Measurements from ENCODE around the gene ATP1A3. TPM values are rescaled to one million over a fixed set of nuclear protein-coding genes. Genes with fewer than 3 reads are reported as not detected.

Gene ATP1A3
- total and polyA plus RNA-seq, 2 of the 13 experiments (the other 11 are each of a cell fraction or from before 2014, with no cell fraction given): 0.01 to 0.04 TPM

- no TSS peak for BruUV-seq (replicated peaks)
- in situ Hi-C loops (cut with HindIII; ENCODE audit: extremely low pct_ligation_motif_present, low pct_unique_long_range_greater_than_20kb): loop anchor here (10.0 kb wide), 1 partner anchor 48 kb away; the partner anchor contains the start of gene ARHGEF1
Measured at GRCh38 chr19:41932720-41933332, 61.2 kb downstream of the ATP1A3 start.

GRCh38 chr19:41932259-41932719 lies 61.7 kb downstream of the ATP1A3 start:
- in situ Hi-C loops (cut with HindIII; ENCODE audit: extremely low pct_ligation_motif_present, low pct_unique_long_range_greater_than_20kb) (loop anchor here (10.0 kb wide), 1 partner anchor 47 kb away; the partner anchor contains the start of gene ARHGEF1), intact Hi-C loops (cut with micrococcal nuclease; ENCODE audit: unreplicated experiment) (no loop called here)
- Histone ChIP-seq H3K79me2 (ENCODE audit: insufficient read depth, low read length) (no peaks in the 10 kb centered on the region), H3K27me3 (ENCODE audit: control insufficient read depth in 1 of 2, insufficient read depth in 2 of 2, low read length in 2 of 2) (peaks cover 10 to 90% of the 10 kb centered on the region in 2 experiments), H3K4me3 (replicated peaks in 1 of 3; ENCODE audit: insufficient read depth in 1 of 3, low read depth in 2 of 3, low read length in 3 of 3) (no peak overlapping the region), H2AFZ (ENCODE audit: low read length) (no peak overlapping the region), H4K20me1 (ENCODE audit: insufficient read depth, low read length) (peaks cover 6% of the 10 kb centered on the region; the same call in 1 of the 2 replicates), H3K9me3 (ENCODE audit: low read length) (no peaks in the 10 kb centered on the region), H3K9ac (ENCODE audit: insufficient read depth, low read depth, low read length) (no peak overlapping the region), H3K36me3 (replicated peaks in 1 of 2; ENCODE audit: control insufficient read depth in 1 of 2, insufficient read depth in 2 of 2, low read length in 2 of 2) (no peaks in the 10 kb centered on the region), H3K4me1 (ENCODE audit: insufficient read depth, low read length) (peaks cover 11% of the 10 kb centered on the region), H3K4me2 (ENCODE audit: low read depth, low read length) (no peak overlapping the region), H3K27ac (ENCODE audit: extremely low read length, insufficient read depth, low read length) (no peak overlapping the region)
- BruUV-seq (replicated peaks): no TSS peak
- CTCF ChIA-PET (ENCODE audit: low intra/inter-chr PET ratio, low total read pairs): no interaction called here
- no peak for DNase-seq (ENCODE audit: low spot score)
- 21% methylated on average over 10 of the region's 11 CpGs for WGBS (ENCODE audit: low lambda C conversion rate)
- no peak for FAIRE-seq
- POLR2A ChIA-PET: no interaction called here
- no peak for ATAC-seq
- TF ChIP-seq GTF3A (CRISPR knock-in tag; conservative IDR thresholded peaks at IDR 0.05) (no peak), ZNF709 (CRISPR knock-in tag; IDR thresholded peaks at IDR 0.05) (no peak), JUND (CRISPR knock-in tag; IDR thresholded peaks at IDR 0.05) (no peak), RERE (CRISPR knock-in tag; IDR thresholded peaks at IDR 0.05; ENCODE audit: low read depth) (no peak), ZNF224 (CRISPR knock-in tag; IDR thresholded peaks at IDR 0.05) (no peak), ZNF282 (IDR thresholded peaks at IDR 0.05; ENCODE audit: partially characterized antibody) (no peak), SMARCE1 (IDR thresholded peaks at IDR 0.05; ENCODE audit: borderline replicate concordance) (no peak), ARID3A (IDR thresholded peaks at IDR 0.05; ENCODE audit: low read depth, low read length) (no peak)

More at GRCh38 chr19:41932720-41933332, 61.2 kb downstream of the ATP1A3 start:
- no peaks in the 10 kb centered on the region for H3K36me3 ChIP-seq (replicated peaks in 1 of 2; ENCODE audit: control insufficient read depth in 1 of 2, insufficient read depth in 2 of 2, low read length in 2 of 2)
- no peak for DNase-seq (ENCODE audit: low spot score)
- no peaks in the 10 kb centered on the region for H3K9me3 ChIP-seq (ENCODE audit: low read length)
- H3K4me2 ChIP-seq (ENCODE audit: low read depth, low read length): no peak overlapping the region
- no peak overlapping the region for H3K27ac ChIP-seq (ENCODE audit: extremely low read length, insufficient read depth, low read length)
- no peaks in the 10 kb centered on the region for H3K79me2 ChIP-seq (ENCODE audit: insufficient read depth, low read length)
- H3K4me1 ChIP-seq (ENCODE audit: insufficient read depth, low read length): peaks cover 11% of the 10 kb centered on the region
- intact Hi-C loops (cut with micrococcal nuclease; ENCODE audit: unreplicated experiment): no loop called here
- no peak for FAIRE-seq
- H3K4me3 ChIP-seq (replicated peaks in 1 of 3; ENCODE audit: insufficient read depth in 1 of 3, low read depth in 2 of 3, low read length in 3 of 3): no peak overlapping the region
- ChIA-PET CTCF (ENCODE audit: low intra/inter-chr PET ratio, low total read pairs) (no interaction called here), POLR2A (no interaction called here)
- H3K27me3 ChIP-seq (ENCODE audit: control insufficient read depth in 1 of 2, insufficient read depth in 2 of 2, low read length in 2 of 2): peaks cover 13 to 92% of the 10 kb centered on the region in 2 experiments
- TF ChIP-seq ARNT (IDR thresholded peaks at IDR 0.05) (no peak), EZH2 (conservative IDR thresholded peaks at IDR 0.05; ENCODE audit: low read depth, low read length) (0 out of 2 replicates have a peak, but pooled peaks have one; percentile 63)
- no peak overlapping the region for H3K9ac ChIP-seq (ENCODE audit: insufficient read depth, low read depth, low read length)
- peaks cover 6% of the 10 kb centered on the region; the same call in 1 of the 2 replicates for H4K20me1 ChIP-seq (ENCODE audit: insufficient read depth, low read length)
- H2AFZ ChIP-seq (ENCODE audit: low read length): no peak overlapping the region
- WGBS (ENCODE audit: low lambda C conversion rate): 16% methylated on average over 28 of the region's 29 CpGs
- ATAC-seq: no peak

All from HepG2 (cell line).